SH-SY5Y (cell line): ENCODE measurements around the gene DDX5.

Experiments used
- GATA2 ChIP-seq: IDR thresholded peaks from 2 replicates; pipeline ENCODE4 v1.6.1; 2011; ENCODE audit warnings: mild to moderate bottlenecking, low read depth, low read length
- GATA3 ChIP-seq: IDR thresholded peaks from 2 replicates; pipeline ENCODE4 v1.6.1; 2011; ENCODE audit warnings: low read depth, mild to moderate bottlenecking, low read length, moderate library complexity

DNA sequence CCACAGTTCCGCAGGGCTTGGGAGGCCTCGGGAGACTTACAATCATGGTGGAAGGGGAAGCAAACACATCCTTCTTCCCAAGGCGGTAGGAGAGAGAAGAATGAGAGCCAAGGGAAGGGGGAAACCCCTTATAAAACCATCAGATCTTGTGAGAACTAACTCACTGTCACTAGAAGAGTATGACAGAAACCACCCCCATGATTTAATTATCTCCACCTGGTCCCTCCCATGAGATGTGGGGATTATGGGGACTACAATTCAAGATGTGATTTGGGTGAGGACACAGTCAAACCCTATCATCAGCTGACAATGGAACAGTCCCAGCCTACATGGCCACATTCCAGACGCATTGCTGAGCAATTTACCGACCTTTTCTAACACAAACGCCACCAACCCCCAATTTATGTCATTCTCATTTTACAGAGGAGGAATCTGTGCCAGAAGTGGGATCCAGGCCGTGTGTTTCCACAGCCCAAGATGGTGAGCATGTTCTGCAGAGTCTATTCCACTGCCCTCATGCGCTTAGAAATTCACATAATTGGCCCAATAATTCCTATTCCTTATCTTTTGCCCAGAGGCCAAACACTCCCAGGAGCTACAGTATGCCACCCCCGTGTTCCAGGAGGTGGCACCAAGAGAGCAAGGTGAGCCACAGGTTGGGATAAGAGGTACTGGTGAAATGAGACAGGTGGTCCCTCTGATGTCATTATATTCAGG, 39.9 kb downstream of the DDX5 start:
- TF ChIP-seq GATA3: no peak
- TF ChIP-seq GATA2: no peak
